Uterus (tissue), 2 donors: ENCODE data around the gene SNCG.
"Not testable (repeated sequence)": the region's sequence is repeated elsewhere in the genome, so short reads cannot be mapped to it uniquely, and the experiment has no call there.

Source experiments
- CTCF ChIP-seq, 4 experiments: fragments of 200-600 bp in 2 of 4; fragments of 450-650 bp in 2 of 4; sonication (generic) in 2 of 4; IDR thresholded peaks; one replicate each; pipeline ENCODE4 v1.5.1; 2016 to 2019; ENCODE audit warnings: antibody characterized with exemption in 4 of 4, mild to moderate bottlenecking in 2 of 4, moderate library complexity in 1 of 4
- POLR2A ChIP-seq, 2 donors: fragments of 450-650 bp; IDR thresholded peaks; one replicate each; pipeline ENCODE4 v1.6.1; 2016; ENCODE audit warnings: antibody characterized with exemption in 2 of 2, mild to moderate bottlenecking in 1 of 2, moderate library complexity in 1 of 2

- TF ChIP-seq POLR2A, CTCF (IDR thresholded peaks at IDR 0.05): not testable (repeated sequence)
These were observed 22.6 kb downstream of the SNCG start for GRCh38 chr10:86981020-86981419.
